Upper lobe of left lung (tissue), 6 donors: Measurements from ENCODE around the gene FAM151A. TPM values are rescaled to one million over a fixed set of nuclear protein-coding genes. Genes with fewer than 3 reads are reported as not detected.

Source experiments
- ATAC-seq, 2 donors: fragments of 200-7000 bp; cut with Tn5 transposase; one replicate each; pipeline ENCODE4 v1.9.1; 2022; ENCODE audit warnings: mild to moderate bottlenecking in 2 of 2, moderate library complexity in 2 of 2; ENCODE audit not compliant: low FRiP score in 2 of 2
- DNase-seq, 2 donors: peaks; one replicate each; pipeline ENCODE4 v3.0.0-alpha.2; 2019 to 2020
- H3K27ac ChIP-seq, 4 donors: fragments of 200-600 bp; sonication (generic); one replicate each; pipeline ENCODE4 v1.5.1; 2016 to 2019
- H3K27me3 ChIP-seq, 4 donors: fragments of 200-600 bp; sonication (generic); one replicate each; pipeline ENCODE4 v1.5.1; 2017 to 2019
- H3K36me3 ChIP-seq, 4 donors: fragments of 200-600 bp; sonication (generic); one replicate each; pipeline ENCODE4 v1.5.1; 2016 to 2019
- H3K4me1 ChIP-seq, 4 donors: fragments of 200-600 bp; sonication (generic); one replicate each; pipeline ENCODE4 v1.5.1; 2018 to 2019
- H3K4me3 ChIP-seq, 4 donors: fragments of 200-600 bp; sonication (generic); one replicate each; pipeline ENCODE4 v1.5.1; 2017 to 2019; ENCODE audit warnings: mild to moderate bottlenecking in 2 of 4, moderate library complexity in 1 of 4
- H3K9me3 ChIP-seq, 4 donors: fragments of 200-600 bp; sonication (generic); one replicate each; pipeline ENCODE4 v1.5.1; 2018 to 2019
- EP300 ChIP-seq, 4 donors: sonication (generic); formaldehyde crosslinking; IDR thresholded peaks; one replicate each; pipeline ENCODE4 v1.5.1; 2017; ENCODE audit warnings: antibody characterized with exemption in 4 of 4, control low read depth in 2 of 4
- POLR2A ChIP-seq, 4 donors: fragments of 450-650 bp; IDR thresholded peaks; one replicate each; pipeline ENCODE4 v1.5.1; 2016 to 2017; ENCODE audit warnings: antibody characterized with exemption in 4 of 4, mild to moderate bottlenecking in 2 of 4
- POLR2AphosphoS5 ChIP-seq, 2 donors: sonication (generic); formaldehyde crosslinking; IDR thresholded peaks; one replicate each; pipeline ENCODE4 v1.5.1; 2017; ENCODE audit warnings: antibody characterized with exemption in 2 of 2
- WGBS, 2 donors: methylation state at CpG; one replicate each; pipeline ENCODE4 v1.1.5; 2017 to 2018; 5-methylcytosine and 5-hydroxymethylcytosine counted together
- total RNA-seq, 6 donors: library from RNA; depleted of rRNA in 4 of 6; stranded (reverse); fragments of >200 nt in 4 of 6; gene quantifications; one replicate each; pipeline versions ENCODE4 v1.1.0 to v1.2.1, GENCODE V29; 2016 to 2021
- TF ChIP-seq, protein P1 (sequence below), 6 experiments: fragments of 450-650 bp in 4 of 6; fragments of 200-600 bp in 2 of 6; sonication (generic) in 2 of 6; IDR thresholded peaks; one replicate each; pipeline ENCODE4 v1.5.1; 2016 to 2019; ENCODE audit warnings: antibody characterized with exemption in 6 of 6
- donor health status: DM: no; HTN: no; CAD: no; lungs with moderate emphysema.
- donor health status: DM: no; HTN: yes; CAD: no; lungs with severe emphysema.

Gene FAM151A
- total RNA-seq, 6 donors from 2014 or later = not detected

- Histone ChIP-seq H3K36me3 (peaks cover 0 to 3% (median 1%) of the 10 kb centered on the region in 4 donors), H3K4me3 (no peak overlapping the region)
- TF ChIP-seq, protein P1, sequence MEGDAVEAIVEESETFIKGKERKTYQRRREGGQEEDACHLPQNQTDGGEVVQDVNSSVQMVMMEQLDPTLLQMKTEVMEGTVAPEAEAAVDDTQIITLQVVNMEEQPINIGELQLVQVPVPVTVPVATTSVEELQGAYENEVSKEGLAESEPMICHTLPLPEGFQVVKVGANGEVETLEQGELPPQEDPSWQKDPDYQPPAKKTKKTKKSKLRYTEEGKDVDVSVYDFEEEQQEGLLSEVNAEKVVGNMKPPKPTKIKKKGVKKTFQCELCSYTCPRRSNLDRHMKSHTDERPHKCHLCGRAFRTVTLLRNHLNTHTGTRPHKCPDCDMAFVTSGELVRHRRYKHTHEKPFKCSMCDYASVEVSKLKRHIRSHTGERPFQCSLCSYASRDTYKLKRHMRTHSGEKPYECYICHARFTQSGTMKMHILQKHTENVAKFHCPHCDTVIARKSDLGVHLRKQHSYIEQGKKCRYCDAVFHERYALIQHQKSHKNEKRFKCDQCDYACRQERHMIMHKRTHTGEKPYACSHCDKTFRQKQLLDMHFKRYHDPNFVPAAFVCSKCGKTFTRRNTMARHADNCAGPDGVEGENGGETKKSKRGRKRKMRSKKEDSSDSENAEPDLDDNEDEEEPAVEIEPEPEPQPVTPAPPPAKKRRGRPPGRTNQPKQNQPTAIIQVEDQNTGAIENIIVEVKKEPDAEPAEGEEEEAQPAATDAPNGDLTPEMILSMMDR (IDR thresholded peaks at IDR 0.05) = no peak
Measured at GRCh38 chr1:54594463-54594862, 28.9 kb downstream of the FAM151A start.

GRCh38 chr1:54593571-54594160, 29.7 kb downstream of the FAM151A start:
- Histone ChIP-seq H3K27me3 (no peaks in the 10 kb centered on the region), H3K27ac (no peak overlapping the region), H3K4me1 (no peaks in the 10 kb centered on the region), H3K36me3 (peaks cover 0 to 3% (median 1%) of the 10 kb centered on the region in 4 donors), H3K9me3 (no peaks in the 10 kb centered on the region), H3K4me3 (no peak overlapping the region)
- WGBS, 2 donors = 91 to 95% methylated on average over 4 to 10 of the region's 10 CpGs
- no peak for ATAC-seq
- no peak for DNase-seq
- TF ChIP-seq POLR2A (IDR thresholded peaks at IDR 0.05) (no peak), POLR2AphosphoS5 (IDR thresholded peaks at IDR 0.05) (no peak), EP300 (IDR thresholded peaks at IDR 0.05) (no peak)
- TF ChIP-seq, protein P1 (IDR thresholded peaks at IDR 0.05) = no peak

More at GRCh38 chr1:54594463-54594862, 28.9 kb downstream of the FAM151A start:
- no peak for DNase-seq
- WGBS, 2 donors = 91 to 100% methylated on average over 4 to 16 of the region's 16 CpGs
- ATAC-seq = no peak
- Histone ChIP-seq H3K27me3 (no peaks in the 10 kb centered on the region), H3K9me3 (no peaks in the 10 kb centered on the region), H3K27ac (no peak overlapping the region), H3K4me1 (no peaks in the 10 kb centered on the region)

DNA sequence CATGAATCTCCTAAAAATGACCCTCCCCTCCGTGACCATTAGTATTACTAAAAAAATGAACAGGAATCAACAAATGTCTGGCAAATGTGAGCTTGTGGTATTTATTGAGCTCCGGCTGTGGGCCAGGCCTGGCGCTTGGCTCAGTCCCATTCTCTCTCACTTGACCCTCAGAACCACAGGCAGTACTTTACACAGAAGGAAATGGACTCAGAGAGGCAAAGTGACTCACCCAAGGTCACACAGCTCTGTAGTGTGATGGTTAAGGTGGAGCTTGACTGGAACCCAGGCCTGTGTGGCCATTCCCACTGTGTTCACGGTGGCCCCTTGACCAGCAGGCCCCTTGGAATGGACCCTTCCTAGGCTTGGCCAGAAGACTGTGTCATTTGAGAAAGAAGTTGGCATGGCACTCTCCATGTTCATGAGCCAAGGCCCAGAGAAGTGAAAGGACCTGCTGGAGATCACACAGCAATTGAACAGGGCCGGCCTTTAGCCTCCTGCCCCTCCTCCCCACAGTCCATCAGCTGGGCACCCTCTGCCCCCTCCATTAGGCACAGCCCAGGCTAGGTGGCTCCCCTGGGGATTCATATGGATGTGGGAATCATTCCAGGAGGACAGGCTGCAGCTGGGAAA, 32.1 kb downstream of the FAM151A start:
- no peak overlapping the region for H3K27ac ChIP-seq
- H3K36me3 ChIP-seq = no peaks in the 10 kb centered on the region
- ATAC-seq = no peak
- no peaks in the 10 kb centered on the region for H3K9me3 ChIP-seq
- H3K4me3 ChIP-seq = no peak overlapping the region
- WGBS, 2 donors = 92 to 94% methylated on average over 3 to 5 of the region's 5 CpGs
- no peaks in the 10 kb centered on the region for H3K27me3 ChIP-seq
- no peak for DNase-seq
- no peaks in the 10 kb centered on the region for H3K4me1 ChIP-seq
- TF ChIP-seq EP300 (IDR thresholded peaks at IDR 0.05) = no peak
- no peak for TF ChIP-seq POLR2A (IDR thresholded peaks at IDR 0.05)
- TF ChIP-seq POLR2AphosphoS5 (IDR thresholded peaks at IDR 0.05) = no peak
- TF ChIP-seq, protein P1 (IDR thresholded peaks at IDR 0.05) = no peak

GRCh38 chr1:54588377-54588776, 34.9 kb downstream of the FAM151A start:
- DNase-seq (no peak), ATAC-seq (no peak)
- H3K4me3 ChIP-seq = no peak overlapping the region
- no peaks in the 10 kb centered on the region for H3K36me3 ChIP-seq
- no peak overlapping the region for H3K27ac ChIP-seq
- TF ChIP-seq, protein P1 (IDR thresholded peaks at IDR 0.05) = no peak
- no peak for TF ChIP-seq POLR2AphosphoS5 (IDR thresholded peaks at IDR 0.05)
- no peak for TF ChIP-seq EP300 (IDR thresholded peaks at IDR 0.05)
- no peak for TF ChIP-seq POLR2A (IDR thresholded peaks at IDR 0.05)
- no peaks in the 10 kb centered on the region for H3K27me3 ChIP-seq
- H3K9me3 ChIP-seq = no peaks in the 10 kb centered on the region
- H3K4me1 ChIP-seq = no peaks in the 10 kb centered on the region
- WGBS, 2 donors = 52 to 65% methylated on average over 2 of the region's 2 CpGs
